CD4-positive, alpha-beta memory T cell (primary cell): ENCODE data around the gene SENP3. TPM values are rescaled to one million over a fixed set of nuclear protein-coding genes. Genes with fewer than 3 reads are reported as not detected.

ENCODE experiments used
- CTCF ChIA-PET: fragments of 350-600 bp; sonication (Branson Sonifier 250); formaldehyde crosslinking; loops from one replicate; lab custom pipeline; 2021; ENCODE audit warnings: inconsistent platforms; ENCODE audit not compliant: partially characterized antibody; lab: Charles Lee
- POLR2A ChIA-PET: fragments of 350-600 bp; sonication (Branson Sonifier 250); formaldehyde crosslinking; loops from one replicate; lab custom pipeline; 2021; ENCODE audit not compliant: partially characterized antibody; lab: Charles Lee
- DNase-seq, 5 donors: peaks; one replicate each; pipeline versions ENCODE4 v3.0.0 to v3.0.0-alpha.2; 2020 to 2022; ENCODE audit warnings: mixed read lengths in 1 of 5
- H3K27ac ChIP-seq: one replicate; pipeline ENCODE4 v1.7.0; 2013; ENCODE audit warnings: low read depth, low read length
- H3K27me3 ChIP-seq: 2 replicates; pipeline ENCODE4 v1.7.0; 2013; ENCODE audit warnings: mild to moderate bottlenecking, low read length, moderate library complexity; ENCODE audit not compliant: insufficient read depth
- H3K36me3 ChIP-seq: 2 replicates; pipeline ENCODE4 v1.7.0; 2013; ENCODE audit warnings: mild to moderate bottlenecking, low read length, moderate library complexity; ENCODE audit not compliant: insufficient read depth
- H3K4me1 ChIP-seq: 2 replicates; pipeline ENCODE4 v1.7.0; 2013; ENCODE audit warnings: mild to moderate bottlenecking, low read length, moderate library complexity; ENCODE audit not compliant: insufficient read depth
- H3K4me3 ChIP-seq, 2 donors: one replicate each; pipeline ENCODE4 v1.7.0; 2013; ENCODE audit warnings: low read length in 2 of 2, mild to moderate bottlenecking in 1 of 2
- H3K9me3 ChIP-seq, 2 donors: one replicate each; pipeline ENCODE4 v1.7.0; 2013; ENCODE audit warnings: low read length in 2 of 2, control low read depth in 1 of 2; ENCODE audit not compliant: control insufficient read depth in 1 of 2
- H3K27ac Mint-ChIP-seq, 7 donors: one replicate each; pipeline ENCODE4 v1.8.0; 2020 to 2021; ENCODE audit warnings: mixed read lengths in 7 of 7, mild to moderate bottlenecking in 6 of 7, inconsistent platforms in 3 of 7, moderate library complexity in 3 of 7
- H3K27me3 Mint-ChIP-seq, 2 donors: one replicate each; pipeline ENCODE4 v1.8.0; 2020 to 2021; ENCODE audit warnings: mixed read lengths in 2 of 2
- H3K36me3 Mint-ChIP-seq, 2 donors: one replicate each; pipeline ENCODE4 v1.8.0; 2020 to 2021; ENCODE audit warnings: mixed read lengths in 2 of 2, inconsistent platforms in 1 of 2, mild to moderate bottlenecking in 1 of 2
- H3K4me1 Mint-ChIP-seq, 4 donors: one replicate each; pipeline ENCODE4 v1.8.0; 2020 to 2021; ENCODE audit warnings: mixed read lengths in 4 of 4, mild to moderate bottlenecking in 1 of 4
- H3K4me3 Mint-ChIP-seq, 8 donors: one replicate each; pipeline ENCODE4 v1.8.0; 2020 to 2021; ENCODE audit warnings: mixed read lengths in 8 of 8, mild to moderate bottlenecking in 7 of 8, moderate library complexity in 6 of 8, inconsistent platforms in 3 of 8
- H3K9me3 Mint-ChIP-seq, 8 donors: one replicate each; pipeline ENCODE4 v1.8.0; 2020 to 2021; ENCODE audit warnings: mixed read lengths in 8 of 8, mild to moderate bottlenecking in 5 of 8, inconsistent platforms in 3 of 8, moderate library complexity in 1 of 8
- intact Hi-C: fragments of 100-400 bp; cut with micrococcal nuclease; formaldehyde crosslinking; loops from one replicate; pipeline ENCODE4 v1.15.1; 2023
- polyA plus RNA-seq, 2 donors: library from polyadenylated mRNA; unstranded; fragments of 300-500 nt; fragmentation: Illumina TruSeq; gene quantifications; one replicate each; pipeline ENCODE4 v1.2.3, GENCODE V29; 2021
- total RNA-seq, 2 experiments: library from RNA; stranded (reverse); gene quantifications; one replicate each; pipeline ENCODE4 v1.2.3, GENCODE V29; 2021

Gene SENP3
- total and polyA plus RNA-seq, 4 experiments from 2014 or later = 13.1 to 40.1 (median 26.6) TPM

DNA sequence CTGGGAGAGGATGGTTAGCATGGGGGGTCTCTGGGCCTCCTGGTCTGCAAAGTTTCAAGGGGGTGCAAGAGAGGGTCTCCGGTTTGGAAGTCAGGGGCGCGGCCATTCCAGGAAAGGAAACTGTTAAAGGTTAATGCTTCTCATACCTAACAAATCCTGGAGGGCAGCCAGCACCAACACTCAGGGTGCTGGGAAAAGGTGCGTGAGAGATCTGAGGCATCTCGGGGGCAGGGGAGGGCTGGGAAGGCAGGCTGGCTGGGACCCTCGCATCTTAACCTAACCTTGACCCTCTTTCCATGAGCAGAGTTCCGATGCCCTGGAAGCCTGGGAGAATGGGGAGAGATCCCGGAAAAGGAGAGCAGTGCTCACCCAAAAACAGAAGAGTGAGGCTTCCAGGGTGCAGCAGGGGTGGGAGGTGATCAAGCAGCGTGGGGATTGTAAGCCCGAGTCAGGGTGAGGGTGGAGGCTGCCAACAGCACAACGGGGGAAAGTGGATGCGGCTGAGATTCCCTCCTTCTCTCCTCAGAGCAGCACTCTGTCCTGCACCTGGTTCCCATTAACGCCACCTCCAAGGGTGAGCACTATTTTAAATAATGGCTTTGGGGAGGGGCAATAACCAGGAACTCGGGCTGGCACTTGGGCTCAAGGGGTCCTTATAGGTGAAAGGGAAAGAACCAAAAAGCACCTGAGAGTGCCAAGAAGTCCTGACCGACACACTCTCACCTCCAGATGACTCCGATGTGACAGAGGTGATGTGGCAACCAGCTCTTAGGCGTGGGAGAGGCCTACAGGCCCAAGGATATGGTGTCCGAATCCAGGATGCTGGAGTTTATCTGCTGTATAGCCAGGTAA is 2.2 kb upstream of the SENP3 start:
- ChIA-PET CTCF (interaction anchor here (0.9 to 4.9 kb wide), 25 partner anchors 7 to 513 kb away, joined by 3 to 173 read pairs (median 8); partner anchors contain the start of genes ACAP1, CD68, SOX15 and TMEM102), POLR2A (interaction anchor here (1.0 to 7.8 kb wide), 16 partner anchors 11 to 354 kb away, joined by 3 to 72 read pairs (median 18); partner anchors contain the start of genes ACAP1, MPDU1, POLR2A and TMEM102)
- H3K36me3 ChIP-seq = peaks cover 15% of the 10 kb centered on the region
- H3K27me3 Mint-ChIP-seq = no peaks in the 10 kb centered on the region
- H3K4me1 ChIP-seq = peaks cover 42% of the 10 kb centered on the region
- no peaks in the 10 kb centered on the region for H3K27me3 ChIP-seq
- H3K27ac ChIP-seq = no peak overlapping the region
- intact Hi-C loops = no loop called here
- no peak overlapping the region for H3K4me3 ChIP-seq
- no peaks in the 10 kb centered on the region for H3K9me3 Mint-ChIP-seq
- peak overlapping the region in 3 of 7 donors; percentile 95 to 99 (median 95) for H3K27ac Mint-ChIP-seq
- H3K36me3 Mint-ChIP-seq = peaks cover 20 to 29% of the 10 kb centered on the region in 2 donors
- H3K4me3 Mint-ChIP-seq = peak overlapping the region in 3 of 8 donors; percentile 20 to 92 (median 39)
- no peaks in the 10 kb centered on the region for H3K9me3 ChIP-seq
- DNase-seq = no peak
- H3K4me1 Mint-ChIP-seq = peaks cover 32 to 46% (median 37%) of the 10 kb centered on the region in 4 donors

DNA sequence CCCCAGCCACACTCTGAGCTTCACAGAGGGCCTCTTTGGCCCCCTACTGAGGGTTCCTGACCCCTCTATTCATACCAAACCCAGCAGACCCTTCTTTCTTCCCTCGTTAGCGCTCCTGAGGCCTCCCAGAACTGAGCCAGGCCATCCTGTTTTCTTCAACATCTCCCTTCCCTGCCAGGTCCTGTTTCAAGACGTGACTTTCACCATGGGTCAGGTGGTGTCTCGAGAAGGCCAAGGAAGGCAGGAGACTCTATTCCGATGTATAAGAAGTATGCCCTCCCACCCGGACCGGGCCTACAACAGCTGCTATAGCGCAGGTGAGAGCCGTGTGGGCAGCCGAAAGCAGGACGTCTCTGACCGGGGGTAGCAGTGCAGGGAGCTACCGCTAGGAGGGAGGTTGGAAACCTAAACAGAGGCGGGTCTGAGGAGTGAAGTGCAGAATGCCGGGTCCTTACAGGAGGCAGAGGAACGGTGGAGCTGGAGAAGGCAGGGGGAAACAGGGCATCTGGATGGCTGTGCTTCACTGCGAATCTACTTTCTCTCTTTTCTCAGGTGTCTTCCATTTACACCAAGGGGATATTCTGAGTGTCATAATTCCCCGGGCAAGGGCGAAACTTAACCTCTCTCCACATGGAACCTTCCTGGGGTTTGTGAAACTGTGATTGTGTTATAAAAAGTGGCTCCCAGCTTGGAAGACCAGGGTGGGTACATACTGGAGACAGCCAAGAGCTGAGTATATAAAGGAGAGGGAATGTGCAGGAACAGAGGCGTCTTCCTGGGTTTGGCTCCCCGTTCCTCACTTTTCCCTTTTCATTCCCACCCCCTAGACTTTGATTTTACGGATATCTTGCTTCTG is 1.3 kb upstream of the SENP3 start:
- intact Hi-C loops = loop anchor here (1.0 kb wide), 11 partner anchors 12 to 280 kb away; partner anchors contain the start of genes MPDU1 and WRAP53
- peak in 2 of 5 donors; percentile 36 to 75 for DNase-seq
- no peaks in the 10 kb centered on the region for H3K9me3 ChIP-seq
- H3K27me3 Mint-ChIP-seq = no peaks in the 10 kb centered on the region
- peak overlapping the region; percentile 96 for H3K27ac ChIP-seq
- peak overlapping the region; percentile 95 to 99 (median 97) for H3K27ac Mint-ChIP-seq
- peak overlapping the region; percentile 89 to 98 (median 94) for H3K4me3 Mint-ChIP-seq
- H3K36me3 ChIP-seq = peaks cover 23% of the 10 kb centered on the region
- no peaks in the 10 kb centered on the region for H3K9me3 Mint-ChIP-seq
- H3K4me1 Mint-ChIP-seq = peaks cover 28 to 41% (median 34%) of the 10 kb centered on the region in 4 donors
- H3K4me3 ChIP-seq = no peak overlapping the region
- peaks cover 17 to 33% of the 10 kb centered on the region in 2 donors for H3K36me3 Mint-ChIP-seq
- ChIA-PET POLR2A (interaction anchor here (0.6 to 7.8 kb wide), 25 partner anchors 8 to 355 kb away, joined by 3 to 72 read pairs (median 9); partner anchors contain the start of genes ACAP1, DVL2, MPDU1 and POLR2A), CTCF (interaction anchor here (0.7 to 4.9 kb wide), 54 partner anchors 8 to 514 kb away, joined by 3 to 173 read pairs (median 5); partner anchors contain the start of genes ACAP1, CD68, PLSCR3 and SLC2A4)
- peaks cover 38% of the 10 kb centered on the region for H3K4me1 ChIP-seq
- no peaks in the 10 kb centered on the region for H3K27me3 ChIP-seq

GRCh38 chr17:7561028-7561575 is 617 bp upstream of the SENP3 start:
- intact Hi-C loops = loop anchor here (1.0 kb wide), 11 partner anchors 11 to 281 kb away; partner anchors contain the start of genes MPDU1 and WRAP53
- no peaks in the 10 kb centered on the region for H3K9me3 ChIP-seq
- peak overlapping the region; percentile 96 for H3K27ac ChIP-seq
- CTCF ChIA-PET = interaction anchor here (0.6 to 4.9 kb wide), 55 partner anchors 9 to 515 kb away, joined by 3 to 173 read pairs (median 5); partner anchors contain the start of genes ACAP1, CD68, PLSCR3 and SLC2A4
- Mint-ChIP-seq H3K27ac (peak overlapping the region; percentile 95 to 99 (median 97)), H3K27me3 (no peaks in the 10 kb centered on the region), H3K4me3 (peak overlapping the region; percentile 89 to 98 (median 94)), H3K36me3 (peaks cover 14 to 36% of the 10 kb centered on the region in 2 donors), H3K9me3 (no peaks in the 10 kb centered on the region), H3K4me1 (peaks cover 25 to 37% (median 30%) of the 10 kb centered on the region in 4 donors)
- H3K27me3 ChIP-seq = no peaks in the 10 kb centered on the region
- peaks cover 29% of the 10 kb centered on the region for H3K36me3 ChIP-seq
- DNase-seq = peak; percentile 75 to 85 (median 76)
- peaks cover 37% of the 10 kb centered on the region for H3K4me1 ChIP-seq
- peak overlapping the region; percentile 72 to 84 for H3K4me3 ChIP-seq
- POLR2A ChIA-PET = interaction anchor here (0.6 to 7.8 kb wide), 31 partner anchors 9 to 660 kb away, joined by 3 to 72 read pairs (median 6); partner anchors contain the start of genes ACAP1, DVL2, MPDU1 and POLR2A

DNA sequence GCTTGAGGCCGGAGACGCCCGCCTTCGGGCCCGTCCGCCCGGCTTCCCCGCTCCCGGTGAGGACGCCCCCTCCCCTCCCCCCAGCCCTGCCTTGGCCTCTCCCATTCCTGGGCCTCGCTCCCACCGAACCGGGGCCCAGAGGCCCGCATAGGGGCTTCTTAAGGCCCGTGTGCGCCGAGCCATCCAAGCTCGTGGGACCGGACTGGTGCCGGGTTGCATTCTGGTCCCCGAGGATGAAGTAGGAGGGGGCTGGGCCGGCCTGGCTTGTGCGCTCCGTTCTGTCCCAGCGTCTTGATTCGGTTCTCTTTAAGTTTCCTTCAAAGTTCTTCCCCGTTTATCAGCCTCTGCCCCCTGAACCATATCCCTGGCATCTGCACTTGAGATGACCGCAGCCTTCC is 488 bp downstream of the SENP3 start:
- Mint-ChIP-seq H3K27me3 (no peaks in the 10 kb centered on the region), H3K4me1 (peaks cover 22 to 31% (median 30%) of the 10 kb centered on the region in 4 donors), H3K9me3 (no peaks in the 10 kb centered on the region), H3K36me3 (peaks cover 15 to 38% of the 10 kb centered on the region in 2 donors), H3K27ac (peak overlapping the region; percentile 81 to 96 (median 93)), H3K4me3 (peak overlapping the region; percentile 80 to 94 (median 88))
- ChIA-PET POLR2A (interaction anchor here (0.9 to 7.8 kb wide), 14 partner anchors 11 to 226 kb away, joined by 3 to 72 read pairs (median 18); partner anchors contain the start of genes ACAP1, MPDU1, POLR2A and TMEM102), CTCF (interaction anchor here (1.9 to 4.9 kb wide), 6 partner anchors 27 to 207 kb away, joined by 8 to 173 read pairs (median 44); partner anchors contain the start of genes SOX15, TMEM102 and TMEM95)
- Histone ChIP-seq H3K4me1 (peaks cover 37% of the 10 kb centered on the region), H3K4me3 (peak overlapping the region; percentile 58 to 72), H3K36me3 (peaks cover 26% of the 10 kb centered on the region), H3K27ac (peak overlapping the region; percentile 96), H3K9me3 (no peaks in the 10 kb centered on the region), H3K27me3 (no peaks in the 10 kb centered on the region)
- DNase-seq = no peak
- intact Hi-C loops = no loop called here

GRCh38 chr17:7563115-7563869 is 1.6 kb downstream of the SENP3 start:
- Histone ChIP-seq H3K36me3 (peaks cover 31% of the 10 kb centered on the region), H3K27me3 (no peaks in the 10 kb centered on the region), H3K9me3 (no peaks in the 10 kb centered on the region), H3K27ac (peak overlapping the region; percentile 96), H3K4me1 (peaks cover 33% of the 10 kb centered on the region), H3K4me3 (no peak overlapping the region)
- intact Hi-C loops = no loop called here
- no peaks in the 10 kb centered on the region for H3K27me3 Mint-ChIP-seq
- CTCF ChIA-PET = interaction anchor here (1.9 to 4.9 kb wide), 2 partner anchors 50 to 127 kb away, joined by 5 to 51 read pairs; partner anchors contain the start of gene TMEM102
- POLR2A ChIA-PET = interaction anchor here (0.7 to 7.8 kb wide), 6 partner anchors 10 to 84 kb away, joined by 3 to 72 read pairs (median 20); partner anchors contain the start of genes CD68, MPDU1, TNFSF12 and ZBTB4
- H3K9me3 Mint-ChIP-seq = no peaks in the 10 kb centered on the region
- peaks cover 22 to 32% (median 31%) of the 10 kb centered on the region in 4 donors for H3K4me1 Mint-ChIP-seq
- no peak for DNase-seq
- H3K36me3 Mint-ChIP-seq = peaks cover 19 to 44% of the 10 kb centered on the region in 2 donors
- H3K27ac Mint-ChIP-seq = peak overlapping the region in 6 of 7 donors; percentile 81 to 95 (median 90)
- peak overlapping the region; percentile 80 to 94 (median 86) for H3K4me3 Mint-ChIP-seq
